Keratinocyte (primary cell): Measurements from ENCODE around the gene ASPSCR1.

Source experiments
- CTCF ChIP-seq, 3 experiments: IDR thresholded peaks in 1 of 3; conservative IDR thresholded peaks in 1 of 3; optimal IDR thresholded peaks in 1 of 3; 2 replicates in 2 of 3; 3 replicates in 1 of 3; pipeline versions ENCODE3 to v1.5.1; 2011; ENCODE audit warnings: low read length in 3 of 3, mild to moderate bottlenecking in 3 of 3, moderate library complexity in 2 of 3, control low read depth in 1 of 3, inconsistent platforms in 1 of 3; ENCODE audit not compliant: insufficient read depth in 2 of 3; ENCODE audit errors: extremely low read depth in 1 of 3
- EZH2 ChIP-seq: IDR thresholded peaks from one replicate; pipeline ENCODE4 v1.6.1; 2012; ENCODE audit warnings: inconsistent platforms, mild to moderate bottlenecking, low read length, moderate library complexity

- TF ChIP-seq CTCF (optimal IDR thresholded peaks at IDR 0.05 in 1 of 3, IDR thresholded peaks at IDR 0.05 in 1 of 3, conservative IDR thresholded peaks at IDR 0.05 in 1 of 3; ENCODE audit: extremely low read depth in 1 of 3, insufficient read depth in 2 of 3, low read length in 3 of 3) (no peak), EZH2 (no peak)
These were observed 84.9 kb downstream of the ASPSCR1 start for GRCh38 chr17:82062076-82062983.
